Fibroblast of villous mesenchyme (primary cell): Measurements from ENCODE around the gene MFN2. TPM values are rescaled to one million over a fixed set of nuclear protein-coding genes. Genes with fewer than 3 reads are reported as not detected.

ENCODE experiments used
- DNase-seq: peaks from one replicate; pipeline ENCODE4 v3.0.0-alpha.2; 2010; ENCODE audit warnings: low read depth
- H3K4me3 ChIP-seq: 2 replicates; pipeline ENCODE4 v1.5.1; 2011; ENCODE audit warnings: low read depth, mild to moderate bottlenecking, low read length
- CTCF ChIP-seq: IDR thresholded peaks from 2 replicates; pipeline ENCODE4 v1.5.1; 2012; ENCODE audit warnings: low read depth, mild to moderate bottlenecking, low read length; ENCODE audit not compliant: insufficient read depth
- total RNA-seq: library from RNA; depleted of rRNA; stranded (reverse); fragments of >200 nt; gene quantifications from 2 replicates; pipeline ENCODE4 v1.2.3, GENCODE V29; 2012

MFN2 gene
- total RNA-seq, 1 donor: 66.1 TPM

- TF ChIP-seq CTCF: no peak
- no peak overlapping the region for H3K4me3 ChIP-seq
- no peak for DNase-seq
Measured at GRCh38 chr1:12055259-12055658, 75.0 kb downstream of the MFN2 start.

- TF ChIP-seq CTCF: no peak
- DNase-seq: no peak
Measured at GRCh38 chr1:12056331-12056841, 76.1 kb downstream of the MFN2 start.

GRCh38 chr1:12057382-12057781 is 77.1 kb downstream of the MFN2 start:
- no peak for TF ChIP-seq CTCF
- no peak for DNase-seq

More at GRCh38 chr1:12056331-12056841, 76.1 kb downstream of the MFN2 start:
- no peak overlapping the region for H3K4me3 ChIP-seq

GRCh38 chr1:12057940-12058687 is 77.9 kb downstream of the MFN2 start:
- DNase-seq: no peak
- TF ChIP-seq CTCF: no peak
- no peak overlapping the region for H3K4me3 ChIP-seq

More at GRCh38 chr1:12057382-12057781, 77.1 kb downstream of the MFN2 start:
- H3K4me3 ChIP-seq: no peak overlapping the region

- no peak overlapping the region for H3K4me3 ChIP-seq
- DNase-seq: no peak
- no peak for TF ChIP-seq CTCF
Measured at GRCh38 chr1:12059226-12059625, 79.0 kb downstream of the MFN2 start.

GRCh38 chr1:12059722-12060464 is 79.6 kb downstream of the MFN2 start:
- DNase-seq: no peak
- TF ChIP-seq CTCF: no peak
- no peak overlapping the region for H3K4me3 ChIP-seq
